ENCODE measurements around the gene THSD4.

Gene THSD4

GRCh38 chr15:71114887-71115566, at the start of gene THSD4:
THSD4 (plus strand) TSS chr15:71115471.
- in situ Hi-C loops (cut with MboI; ENCODE audit: low sequenced_read_pairs) = loop anchor here (5.0 kb wide), 1 partner anchor 327 kb away; no protein-coding TSS in a partner anchor
- DNase-seq (ENCODE audit: low spot score in 2 of 2) = peak; percentile 94
- Histone ChIP-seq H3K9me3 (no peaks in the 10 kb centered on the region), H3K27me3 (ENCODE audit: low read depth) (no peaks in the 10 kb centered on the region), H3K36me3 (replicated peaks) (no peaks in the 10 kb centered on the region), H3K4me3 (peak within 1 kb of the TSS; percentile 57), H3K4me1 (0 out of 2 replicates have a peak, but pooled peaks cover 5% of the 10 kb centered on the region)

- Histone ChIP-seq H3K27me3 (ENCODE audit: low read depth) (0 out of 2 replicates have a peak, but pooled peaks cover 2% of the 10 kb centered on the region), H3K4me3 (no peak overlapping the region), H3K4me1 (no peaks in the 10 kb centered on the region), H3K36me3 (replicated peaks) (no peaks in the 10 kb centered on the region; the same call in 1 of the 2 replicates), H3K9me3 (no peaks in the 10 kb centered on the region)
- in situ Hi-C loops (cut with MboI; ENCODE audit: low sequenced_read_pairs) = no loop called here
- DNase-seq (ENCODE audit: low spot score in 2 of 2) = no peak
Measured at GRCh38 chr15:71066983-71067382, 48.3 kb upstream of the THSD4 start.

GRCh38 chr15:71069693-71070092, 45.6 kb upstream of the THSD4 start:
- Histone ChIP-seq H3K4me1 (no peaks in the 10 kb centered on the region), H3K9me3 (no peaks in the 10 kb centered on the region), H3K4me3 (no peak overlapping the region), H3K27me3 (ENCODE audit: low read depth) (0 out of 2 replicates have a peak, but pooled peaks cover 3% of the 10 kb centered on the region), H3K36me3 (replicated peaks) (no peaks in the 10 kb centered on the region)
- DNase-seq (ENCODE audit: low spot score in 2 of 2) = no peak
- in situ Hi-C loops (cut with MboI; ENCODE audit: low sequenced_read_pairs) = no loop called here

- DNase-seq (ENCODE audit: low spot score in 2 of 2) = no peak
- in situ Hi-C loops (cut with MboI; ENCODE audit: low sequenced_read_pairs) = no loop called here
- Histone ChIP-seq H3K27me3 (ENCODE audit: low read depth) (0 out of 2 replicates have a peak, but pooled peaks cover 3% of the 10 kb centered on the region), H3K4me3 (no peak overlapping the region), H3K36me3 (replicated peaks) (no peaks in the 10 kb centered on the region), H3K4me1 (no peaks in the 10 kb centered on the region), H3K9me3 (no peaks in the 10 kb centered on the region)
Measured at GRCh38 chr15:71071529-71071928, 43.7 kb upstream of the THSD4 start.

GRCh38 chr15:71072423-71072822, 42.8 kb upstream of the THSD4 start:
- no peaks in the 10 kb centered on the region for H3K9me3 ChIP-seq
- no peak for DNase-seq (ENCODE audit: low spot score in 2 of 2)
- H3K36me3 ChIP-seq (replicated peaks) = no peaks in the 10 kb centered on the region
- no peak overlapping the region for H3K4me3 ChIP-seq
- 0 out of 2 replicates have a peak, but pooled peaks cover 3% of the 10 kb centered on the region for H3K27me3 ChIP-seq (ENCODE audit: low read depth)
- H3K4me1 ChIP-seq = no peaks in the 10 kb centered on the region
- in situ Hi-C loops (cut with MboI; ENCODE audit: low sequenced_read_pairs) = no loop called here

- no peaks in the 10 kb centered on the region for H3K27me3 ChIP-seq (ENCODE audit: low read depth)
- in situ Hi-C loops (cut with MboI; ENCODE audit: low sequenced_read_pairs) = no loop called here
Measured at GRCh38 chr15:71078506-71079207, 36.6 kb upstream of the THSD4 start.

GRCh38 chr15:71079208-71080044, 35.8 kb upstream of the THSD4 start:
- Histone ChIP-seq H3K36me3 (replicated peaks) (no peaks in the 10 kb centered on the region), H3K4me3 (no peak overlapping the region), H3K9me3 (no peaks in the 10 kb centered on the region), H3K27me3 (ENCODE audit: low read depth) (no peaks in the 10 kb centered on the region), H3K4me1 (no peaks in the 10 kb centered on the region)
- in situ Hi-C loops (cut with MboI; ENCODE audit: low sequenced_read_pairs) = no loop called here
- DNase-seq (ENCODE audit: low spot score in 2 of 2) = no peak

More at GRCh38 chr15:71078506-71079207, 36.6 kb upstream of the THSD4 start:
- Histone ChIP-seq H3K4me3 (no peak overlapping the region), H3K36me3 (replicated peaks) (no peaks in the 10 kb centered on the region), H3K9me3 (no peaks in the 10 kb centered on the region), H3K4me1 (no peaks in the 10 kb centered on the region)
- DNase-seq (ENCODE audit: low spot score in 2 of 2) = no peak

- in situ Hi-C loops (cut with MboI; ENCODE audit: low sequenced_read_pairs) = no loop called here
Measured at GRCh38 chr15:71080166-71080565, 35.1 kb upstream of the THSD4 start.

GRCh38 chr15:71080705-71081104, 34.6 kb upstream of the THSD4 start:
- H3K9me3 ChIP-seq = no peaks in the 10 kb centered on the region
- DNase-seq (ENCODE audit: low spot score in 2 of 2) = no peak
- H3K4me1 ChIP-seq = no peaks in the 10 kb centered on the region; the same call in 1 of the 2 replicates
- H3K27me3 ChIP-seq (ENCODE audit: low read depth) = no peaks in the 10 kb centered on the region
- H3K36me3 ChIP-seq (replicated peaks) = no peaks in the 10 kb centered on the region
- no peak overlapping the region for H3K4me3 ChIP-seq
- in situ Hi-C loops (cut with MboI; ENCODE audit: low sequenced_read_pairs) = no loop called here

More at GRCh38 chr15:71080166-71080565, 35.1 kb upstream of the THSD4 start:
- DNase-seq (ENCODE audit: low spot score in 2 of 2) = no peak
- Histone ChIP-seq H3K4me3 (no peak overlapping the region), H3K4me1 (no peaks in the 10 kb centered on the region), H3K9me3 (no peaks in the 10 kb centered on the region), H3K27me3 (ENCODE audit: low read depth) (no peaks in the 10 kb centered on the region), H3K36me3 (replicated peaks) (no peaks in the 10 kb centered on the region)

- Histone ChIP-seq H3K27me3 (ENCODE audit: low read depth) (no peaks in the 10 kb centered on the region), H3K9me3 (no peaks in the 10 kb centered on the region), H3K4me1 (no peaks in the 10 kb centered on the region; the same call in 1 of the 2 replicates), H3K4me3 (no peak overlapping the region), H3K36me3 (replicated peaks) (no peaks in the 10 kb centered on the region)
- no peak for DNase-seq (ENCODE audit: low spot score in 2 of 2)
- in situ Hi-C loops (cut with MboI; ENCODE audit: low sequenced_read_pairs) = no loop called here
Measured at GRCh38 chr15:71082803-71083202, 32.5 kb upstream of the THSD4 start.

GRCh38 chr15:71083349-71083748, 31.9 kb upstream of the THSD4 start:
- in situ Hi-C loops (cut with MboI; ENCODE audit: low sequenced_read_pairs) = no loop called here
- Histone ChIP-seq H3K36me3 (replicated peaks) (no peaks in the 10 kb centered on the region), H3K4me1 (no peaks in the 10 kb centered on the region; the same call in 1 of the 2 replicates), H3K27me3 (ENCODE audit: low read depth) (no peaks in the 10 kb centered on the region), H3K4me3 (no peak overlapping the region), H3K9me3 (no peaks in the 10 kb centered on the region)
- no peak for DNase-seq (ENCODE audit: low spot score in 2 of 2)

- Histone ChIP-seq H3K4me3 (no peak overlapping the region), H3K27me3 (ENCODE audit: low read depth) (no peaks in the 10 kb centered on the region; the same call in 1 of the 2 replicates), H3K4me1 (no peaks in the 10 kb centered on the region; the same call in 1 of the 2 replicates), H3K9me3 (no peaks in the 10 kb centered on the region), H3K36me3 (replicated peaks) (no peaks in the 10 kb centered on the region)
- in situ Hi-C loops (cut with MboI; ENCODE audit: low sequenced_read_pairs) = no loop called here
- DNase-seq (ENCODE audit: low spot score in 2 of 2) = no peak
Measured at GRCh38 chr15:71084264-71084663, 31.0 kb upstream of the THSD4 start.

GRCh38 chr15:71085809-71086208, 29.5 kb upstream of the THSD4 start:
- in situ Hi-C loops (cut with MboI; ENCODE audit: low sequenced_read_pairs) = no loop called here
- DNase-seq (ENCODE audit: low spot score in 2 of 2) = peak; percentile 35 to 70
- Histone ChIP-seq H3K36me3 (replicated peaks) (no peaks in the 10 kb centered on the region), H3K9me3 (no peaks in the 10 kb centered on the region), H3K4me3 (no peak overlapping the region), H3K27me3 (ENCODE audit: low read depth) (no peaks in the 10 kb centered on the region; the same call in 1 of the 2 replicates), H3K4me1 (no peaks in the 10 kb centered on the region; the same call in 1 of the 2 replicates)

Data from HAP-1 (cell line).